Measurements from ENCODE around the gene CORO6.

The CORO6 gene

GRCh38 chr17:29583324-29584248 lies 39.1 kb downstream of the CORO6 start:
- Histone ChIP-seq H2AK5ac (ENCODE audit: low read depth, low read length) (peak overlapping the region; percentile 58), H4K91ac (ENCODE audit: low read depth, low read length, poor library complexity) (no peak overlapping the region), H3K27me3 (ENCODE audit: control insufficient read depth in 3 of 3, insufficient read depth in 3 of 3, low read depth in 1 of 3, low read length in 3 of 3) (no peaks in the 10 kb centered on the region), H3K36me3 (replicated peaks in 1 of 2; ENCODE audit: control insufficient read depth in 2 of 2, insufficient read depth in 2 of 2, low read length in 2 of 2) (peaks cover 30 to 50% of the 10 kb centered on the region in 2 donors), H3K14ac (ENCODE audit: low read length) (no peak overlapping the region), H3K27ac (replicated peaks; ENCODE audit: low read length) (no peak overlapping the region), H2AFZ (ENCODE audit: low read length) (no peak overlapping the region), H3K4me1 (ENCODE audit: control insufficient read depth in 2 of 2, insufficient read depth in 1 of 2, low read depth in 1 of 2, low read length in 2 of 2) (peaks cover 20 to 34% of the 10 kb centered on the region in 2 donors), H3K4me3 (ENCODE audit: low read length in 2 of 2) (peak overlapping the region in 1 of 2 donors; percentile 23), H3K18ac (ENCODE audit: low read length) (peak overlapping the region; percentile 62), H3K4me2 (ENCODE audit: insufficient read depth, low read length, poor library complexity, severe bottlenecking) (no peak overlapping the region), H3K23ac (ENCODE audit: low read depth, low read length, poor library complexity) (no peak overlapping the region), H2BK12ac (ENCODE audit: low read length) (no peak overlapping the region), H2BK15ac (ENCODE audit: low read length) (no peak overlapping the region), H3K4ac (ENCODE audit: low read length) (no peak overlapping the region), H3K79me1 (ENCODE audit: low read depth, low read length) (peaks cover 12% of the 10 kb centered on the region), H3K9me3 (replicated peaks in 1 of 2; ENCODE audit: control insufficient read depth in 2 of 2, insufficient read depth in 1 of 2, low read depth in 1 of 2, low read length in 2 of 2) (no peaks in the 10 kb centered on the region), H2BK5ac (ENCODE audit: low read length) (peak overlapping the region; percentile 17), H2BK120ac (ENCODE audit: low read depth, low read length) (no peak overlapping the region), H4K8ac (ENCODE audit: low read depth, low read length) (no peak overlapping the region), H3K9ac (ENCODE audit: low read depth, low read length, poor library complexity) (peak overlapping the region; percentile 38)
- DNase-seq (ENCODE audit: low spot score), result no peak
- WGBS, 2 donors (ENCODE audit: extremely low coverage in 2 of 2, insufficient read length in 2 of 2, insufficient replicate concordance in 1 of 2), result no CpG with 5 or more reads among the region's 16 CpGs

GRCh38 chr17:29582772-29583171 lies 39.9 kb downstream of the CORO6 start:
- Histone ChIP-seq H3K23ac (ENCODE audit: low read depth, low read length, poor library complexity) (no peak overlapping the region), H3K4me2 (ENCODE audit: insufficient read depth, low read length, poor library complexity, severe bottlenecking) (no peak overlapping the region), H3K14ac (ENCODE audit: low read length) (no peak overlapping the region), H3K18ac (ENCODE audit: low read length) (no peak overlapping the region), H2BK5ac (ENCODE audit: low read length) (peak overlapping the region; percentile 55), H2BK12ac (ENCODE audit: low read length) (no peak overlapping the region), H3K4me3 (ENCODE audit: low read length in 2 of 2) (no peak overlapping the region), H2AK5ac (ENCODE audit: low read depth, low read length) (no peak overlapping the region), H4K8ac (ENCODE audit: low read depth, low read length) (no peak overlapping the region), H2AFZ (ENCODE audit: low read length) (no peak overlapping the region), H3K9me3 (replicated peaks in 1 of 2; ENCODE audit: control insufficient read depth in 2 of 2, insufficient read depth in 1 of 2, low read depth in 1 of 2, low read length in 2 of 2) (no peaks in the 10 kb centered on the region), H3K4ac (ENCODE audit: low read length) (no peak overlapping the region), H3K79me1 (ENCODE audit: low read depth, low read length) (peaks cover 9% of the 10 kb centered on the region), H3K4me1 (ENCODE audit: control insufficient read depth in 2 of 2, insufficient read depth in 1 of 2, low read depth in 1 of 2, low read length in 2 of 2) (peaks cover 18 to 28% of the 10 kb centered on the region in 2 donors), H3K27me3 (ENCODE audit: control insufficient read depth in 3 of 3, insufficient read depth in 3 of 3, low read depth in 1 of 3, low read length in 3 of 3) (no peaks in the 10 kb centered on the region), H4K91ac (ENCODE audit: low read depth, low read length, poor library complexity) (no peak overlapping the region), H2BK120ac (ENCODE audit: low read depth, low read length) (no peak overlapping the region), H3K9ac (ENCODE audit: low read depth, low read length, poor library complexity) (peak overlapping the region; percentile 1), H2BK15ac (ENCODE audit: low read length) (no peak overlapping the region), H3K36me3 (replicated peaks in 1 of 2; ENCODE audit: control insufficient read depth in 2 of 2, insufficient read depth in 2 of 2, low read length in 2 of 2) (peaks cover 38 to 58% of the 10 kb centered on the region in 2 donors), H3K27ac (replicated peaks; ENCODE audit: low read length) (no peak overlapping the region)
- DNase-seq (ENCODE audit: low spot score), result no peak
- no CpG with 5 or more reads among the region's 13 CpGs for WGBS, 2 donors (ENCODE audit: extremely low coverage in 2 of 2, insufficient read length in 2 of 2, insufficient replicate concordance in 1 of 2)

- H2BK5ac ChIP-seq (ENCODE audit: low read length), result no peak overlapping the region
- no peak overlapping the region for H4K8ac ChIP-seq (ENCODE audit: low read depth, low read length)
- H3K9ac ChIP-seq (ENCODE audit: low read depth, low read length, poor library complexity), result no peak overlapping the region
- no peak overlapping the region for H3K4ac ChIP-seq (ENCODE audit: low read length)
- peaks cover 7% of the 10 kb centered on the region for H3K79me1 ChIP-seq (ENCODE audit: low read depth, low read length)
- no peaks in the 10 kb centered on the region for H3K27me3 ChIP-seq (ENCODE audit: control insufficient read depth in 3 of 3, insufficient read depth in 3 of 3, low read depth in 1 of 3, low read length in 3 of 3)
- H3K4me2 ChIP-seq (ENCODE audit: insufficient read depth, low read length, poor library complexity, severe bottlenecking), result no peak overlapping the region
- no peak overlapping the region for H2AFZ ChIP-seq (ENCODE audit: low read length)
- H2BK120ac ChIP-seq (ENCODE audit: low read depth, low read length), result no peak overlapping the region
- WGBS, 2 donors (ENCODE audit: extremely low coverage in 2 of 2, insufficient read length in 2 of 2, insufficient replicate concordance in 1 of 2), result no CpG with 5 or more reads among the region's 10 CpGs
- H2AK5ac ChIP-seq (ENCODE audit: low read depth, low read length), result no peak overlapping the region
- H4K91ac ChIP-seq (ENCODE audit: low read depth, low read length, poor library complexity), result no peak overlapping the region
- H3K14ac ChIP-seq (ENCODE audit: low read length), result no peak overlapping the region
- H3K23ac ChIP-seq (ENCODE audit: low read depth, low read length, poor library complexity), result no peak overlapping the region
- no peak overlapping the region for H3K4me3 ChIP-seq (ENCODE audit: low read length in 2 of 2)
- H3K36me3 ChIP-seq (replicated peaks in 1 of 2; ENCODE audit: control insufficient read depth in 2 of 2, insufficient read depth in 2 of 2, low read length in 2 of 2), result peaks cover 41 to 63% of the 10 kb centered on the region in 2 donors
- H3K9me3 ChIP-seq (replicated peaks in 1 of 2; ENCODE audit: control insufficient read depth in 2 of 2, insufficient read depth in 1 of 2, low read depth in 1 of 2, low read length in 2 of 2), result no peaks in the 10 kb centered on the region
- H2BK12ac ChIP-seq (ENCODE audit: low read length), result no peak overlapping the region
- no peak overlapping the region for H3K18ac ChIP-seq (ENCODE audit: low read length)
- no peak overlapping the region for H2BK15ac ChIP-seq (ENCODE audit: low read length)
- H3K27ac ChIP-seq (replicated peaks; ENCODE audit: low read length), result no peak overlapping the region
- DNase-seq (ENCODE audit: low spot score), result no peak
- H3K4me1 ChIP-seq (ENCODE audit: control insufficient read depth in 2 of 2, insufficient read depth in 1 of 2, low read depth in 1 of 2, low read length in 2 of 2), result peaks cover 17 to 24% of the 10 kb centered on the region in 2 donors
Observed at GRCh38 chr17:29582254-29582765, 40.4 kb downstream of the CORO6 start.

GRCh38 chr17:29581583-29582253 lies 41.0 kb downstream of the CORO6 start:
- no peak overlapping the region for H3K4ac ChIP-seq (ENCODE audit: low read length)
- WGBS, 2 donors (ENCODE audit: extremely low coverage in 2 of 2, insufficient read length in 2 of 2, insufficient replicate concordance in 1 of 2), result no CpG with 5 or more reads among the region's 20 CpGs
- H3K4me1 ChIP-seq (ENCODE audit: control insufficient read depth in 2 of 2, insufficient read depth in 1 of 2, low read depth in 1 of 2, low read length in 2 of 2), result peaks cover 17 to 20% of the 10 kb centered on the region in 2 donors
- H3K4me3 ChIP-seq (ENCODE audit: low read length in 2 of 2), result no peak overlapping the region
- H3K23ac ChIP-seq (ENCODE audit: low read depth, low read length, poor library complexity), result peak overlapping the region; percentile 39
- H2BK120ac ChIP-seq (ENCODE audit: low read depth, low read length), result no peak overlapping the region
- no peak overlapping the region for H3K4me2 ChIP-seq (ENCODE audit: insufficient read depth, low read length, poor library complexity, severe bottlenecking)
- peak overlapping the region; percentile 23 for H2BK12ac ChIP-seq (ENCODE audit: low read length)
- H3K9me3 ChIP-seq (replicated peaks in 1 of 2; ENCODE audit: control insufficient read depth in 2 of 2, insufficient read depth in 1 of 2, low read depth in 1 of 2, low read length in 2 of 2), result no peaks in the 10 kb centered on the region
- peaks cover 8% of the 10 kb centered on the region for H3K79me1 ChIP-seq (ENCODE audit: low read depth, low read length)
- no peak overlapping the region for H3K27ac ChIP-seq (replicated peaks; ENCODE audit: low read length)
- no peak overlapping the region for H3K14ac ChIP-seq (ENCODE audit: low read length)
- H4K91ac ChIP-seq (ENCODE audit: low read depth, low read length, poor library complexity), result no peak overlapping the region
- H2BK15ac ChIP-seq (ENCODE audit: low read length), result no peak overlapping the region
- H2BK5ac ChIP-seq (ENCODE audit: low read length), result no peak overlapping the region
- H3K9ac ChIP-seq (ENCODE audit: low read depth, low read length, poor library complexity), result peak overlapping the region; percentile 50
- H2AK5ac ChIP-seq (ENCODE audit: low read depth, low read length), result peak overlapping the region; percentile 44
- no peak overlapping the region for H3K18ac ChIP-seq (ENCODE audit: low read length)
- DNase-seq (ENCODE audit: low spot score), result no peak
- H3K27me3 ChIP-seq (ENCODE audit: control insufficient read depth in 3 of 3, insufficient read depth in 3 of 3, low read depth in 1 of 3, low read length in 3 of 3), result no peaks in the 10 kb centered on the region
- no peak overlapping the region for H4K8ac ChIP-seq (ENCODE audit: low read depth, low read length)
- peaks cover 45 to 68% of the 10 kb centered on the region in 2 donors for H3K36me3 ChIP-seq (replicated peaks in 1 of 2; ENCODE audit: control insufficient read depth in 2 of 2, insufficient read depth in 2 of 2, low read length in 2 of 2)
- no peak overlapping the region for H2AFZ ChIP-seq (ENCODE audit: low read length)
